Activated CD4-positive, alpha-beta T cell treated with anti-CD3 and anti-CD28 coated beads, Interleukin-2, Interleukin-4, amounts not matched to agents 100 ng/mL and 50 ng/mL, durations not matched to agents 16 hours and 8 hours (primary cell): ENCODE data around the gene TNS3.

ENCODE experiments used
- DNase-seq: peaks from one replicate; pipeline ENCODE4 v3.0.0-alpha.2; 2020; ENCODE audit warnings: low spot score

Gene TNS3

GRCh38 chr7:47225387-47226131 is 356.4 kb downstream of the TNS3 start:
- no peak for DNase-seq
